ENCODE data around the gene CLDN7. TPM values are rescaled to one million over a fixed set of nuclear protein-coding genes. Genes with fewer than 3 reads are reported as not detected.

CLDN7 gene
- total and polyA plus RNA-seq, 2 experiments from 2014 or later: 197 to 341 TPM

GRCh38 chr17:7281074-7281952, 19.0 kb upstream of the CLDN7 start, which contains the start of gene SLC2A4:
Gene SLC2A4 (plus strand): TSS chr17:7281718. CDS start chr17:7281935, 217 bp downstream.
- Histone ChIP-seq H3K9me2 (replicated peaks; ENCODE audit: insufficient read depth) (no peaks in the 10 kb centered on the region), H3K4me3 (peak within 1 kb of the TSS; percentile 30), H3K4me1 (ENCODE audit: insufficient read depth) (peaks cover 13% of the 10 kb centered on the region), H3K36me3 (replicated peaks; ENCODE audit: insufficient read depth, low read depth) (no peaks in the 10 kb centered on the region), H4K20me1 (ENCODE audit: insufficient read depth, poor library complexity, severe bottlenecking) (no peaks in the 10 kb centered on the region), H3K79me2 (no peaks in the 10 kb centered on the region), H3K27ac (peak within 1 kb of the TSS; percentile 24), H3K4me2 (peak within 1 kb of the TSS; percentile 86), H2AFZ (no peak within 1 kb of the TSS), H3K9me3 (ENCODE audit: low read depth) (no peaks in the 10 kb centered on the region), H3K27me3 (peaks cover 4% of the 10 kb centered on the region)
- under 1% methylated on average over 61 of the region's 71 CpGs for WGBS (ENCODE audit: low lambda C conversion rate, missing lambda C conversion rate)
- TF ChIP-seq EZH2phosphoT487 (IDR thresholded peaks at IDR 0.05; ENCODE audit: low read depth, severe bottlenecking, unreplicated experiment) (no peak), CTCF (IDR thresholded peaks at IDR 0.05; ENCODE audit: poor library complexity) (no peak), EZH2 (IDR thresholded peaks at IDR 0.05; ENCODE audit: borderline replicate concordance) (no peak)
- peak; percentile 98 for DNase-seq (ENCODE audit: low spot score)

GRCh38 chr17:7280519-7281073, 18.3 kb upstream of the CLDN7 start:
- no peak overlapping the region for H3K4me3 ChIP-seq
- no peaks in the 10 kb centered on the region for H3K79me2 ChIP-seq
- DNase-seq (ENCODE audit: low spot score): peak; percentile 91
- TF ChIP-seq CTCF (IDR thresholded peaks at IDR 0.05; ENCODE audit: poor library complexity): peak; percentile 87
- no peak for TF ChIP-seq EZH2 (IDR thresholded peaks at IDR 0.05; ENCODE audit: borderline replicate concordance)
- H3K27me3 ChIP-seq: peaks cover 4% of the 10 kb centered on the region
- H4K20me1 ChIP-seq (ENCODE audit: insufficient read depth, poor library complexity, severe bottlenecking): no peaks in the 10 kb centered on the region
- WGBS (ENCODE audit: low lambda C conversion rate, missing lambda C conversion rate): 2% methylated on average over 29 of the region's 29 CpGs
- H3K27ac ChIP-seq: peak overlapping the region; percentile 24
- no peak overlapping the region for H2AFZ ChIP-seq
- no peaks in the 10 kb centered on the region for H3K9me3 ChIP-seq (ENCODE audit: low read depth)
- no peaks in the 10 kb centered on the region for H3K9me2 ChIP-seq (replicated peaks; ENCODE audit: insufficient read depth)
- peak overlapping the region; percentile 86 for H3K4me2 ChIP-seq
- no peaks in the 10 kb centered on the region for H3K36me3 ChIP-seq (replicated peaks; ENCODE audit: insufficient read depth, low read depth)
- H3K4me1 ChIP-seq (ENCODE audit: insufficient read depth): peaks cover 13% of the 10 kb centered on the region

GRCh38 chr17:7279448-7279847, 17.2 kb upstream of the CLDN7 start:
- Histone ChIP-seq H3K4me2 (no peak overlapping the region), H3K79me2 (no peaks in the 10 kb centered on the region), H3K4me1 (ENCODE audit: insufficient read depth) (peaks cover 13% of the 10 kb centered on the region), H2AFZ (no peak overlapping the region), H3K27me3 (peaks cover 4% of the 10 kb centered on the region), H4K20me1 (ENCODE audit: insufficient read depth, poor library complexity, severe bottlenecking) (no peaks in the 10 kb centered on the region), H3K9me3 (ENCODE audit: low read depth) (no peaks in the 10 kb centered on the region), H3K36me3 (replicated peaks; ENCODE audit: insufficient read depth, low read depth) (no peaks in the 10 kb centered on the region), H3K27ac (no peak overlapping the region), H3K4me3 (no peak overlapping the region), H3K9me2 (replicated peaks; ENCODE audit: insufficient read depth) (no peaks in the 10 kb centered on the region)
- no peak for DNase-seq (ENCODE audit: low spot score)
- WGBS (ENCODE audit: low lambda C conversion rate, missing lambda C conversion rate): 93% methylated on average over 8 of the region's 8 CpGs
- TF ChIP-seq EZH2 (IDR thresholded peaks at IDR 0.05; ENCODE audit: borderline replicate concordance) (no peak), EZH2phosphoT487 (IDR thresholded peaks at IDR 0.05; ENCODE audit: low read depth, severe bottlenecking, unreplicated experiment) (no peak), CTCF (IDR thresholded peaks at IDR 0.05; ENCODE audit: poor library complexity) (no peak)
